ENCODE results near the gene SYDE2.

DNA sequence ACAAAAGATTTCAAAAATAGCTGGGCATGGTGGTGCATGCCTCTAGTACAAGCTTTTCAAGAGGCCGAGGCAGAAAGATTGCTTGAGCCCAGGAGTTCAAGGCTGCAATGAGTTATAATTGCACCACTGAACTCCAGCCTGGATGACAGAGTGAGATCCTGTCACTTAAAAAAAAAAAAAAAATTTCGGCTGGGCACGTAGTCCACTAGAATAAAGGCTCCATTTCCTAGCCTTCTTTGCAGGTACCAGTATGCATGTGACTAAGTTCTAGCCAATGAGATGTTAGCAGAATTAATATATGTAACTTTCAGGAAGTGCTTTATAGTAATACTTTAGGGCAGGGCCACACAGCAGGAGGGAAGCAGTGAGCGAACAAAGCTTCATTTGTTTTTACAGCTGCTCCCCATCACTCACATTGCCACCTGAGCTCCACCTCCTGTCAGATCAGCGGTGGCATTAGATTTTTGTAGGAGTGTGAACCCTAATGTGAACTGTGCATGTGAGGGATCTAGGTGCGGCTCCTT is 28.8 kb upstream of the SYDE2 start:
- TF ChIP-seq POLR2AphosphoS5 (IDR thresholded peaks at IDR 0.05; ENCODE audit: borderline replicate concordance, low read depth, low read length) (no peak), EZH2 (IDR thresholded peaks at IDR 0.05) (no peak), FOXP2 (optimal IDR thresholded peaks at IDR 0.05; ENCODE audit: control extremely low read depth, extremely low read length, insufficient read depth) (no peak)
